GM21381 (cell line): ENCODE measurements around the gene SPATS2.

ENCODE experiments used
- ATAC-seq: cut with Tn5 transposase; IDR thresholded peaks from one replicate; pipeline ENCODE4 v1.9.1; 2021; ENCODE audit warnings: mild to moderate bottlenecking, moderate library complexity; ENCODE audit not compliant: unreplicated experiment

Gene SPATS2

DNA sequence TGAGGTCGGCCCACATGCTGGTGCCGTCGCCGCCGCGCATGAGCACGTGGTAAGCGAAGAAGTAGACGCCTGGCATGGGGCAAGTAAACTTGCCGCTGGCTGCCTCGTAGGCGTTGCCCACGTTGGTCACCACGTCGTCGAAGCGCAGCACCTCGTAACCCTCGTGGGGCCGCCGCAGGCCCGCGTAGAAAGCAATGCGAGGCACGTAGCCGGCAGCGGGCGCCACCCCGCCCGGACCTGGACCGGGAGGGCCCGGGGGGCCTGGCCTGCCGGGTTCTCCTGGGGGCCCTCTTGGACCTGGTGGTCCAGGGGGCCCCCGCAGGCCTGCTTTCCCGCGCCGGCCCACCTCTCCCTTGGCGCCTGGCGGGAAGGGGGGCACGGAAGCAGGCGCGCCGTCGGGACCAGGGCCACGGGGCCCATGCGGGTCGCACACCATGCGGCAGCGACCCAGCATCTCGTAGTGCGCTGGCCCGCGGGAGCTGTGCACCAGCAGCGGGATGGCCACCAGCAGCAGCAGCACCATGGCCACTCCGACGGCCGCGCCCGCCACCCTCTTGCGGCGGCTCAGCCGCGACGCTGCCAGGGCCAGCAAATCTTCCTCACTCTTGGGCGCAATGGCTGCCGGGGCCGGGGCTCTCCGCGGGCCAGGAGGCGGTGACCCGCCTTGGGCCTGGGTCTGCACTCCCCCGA, 31.2 kb upstream of the SPATS2 start:
- ATAC-seq = no peak

DNA sequence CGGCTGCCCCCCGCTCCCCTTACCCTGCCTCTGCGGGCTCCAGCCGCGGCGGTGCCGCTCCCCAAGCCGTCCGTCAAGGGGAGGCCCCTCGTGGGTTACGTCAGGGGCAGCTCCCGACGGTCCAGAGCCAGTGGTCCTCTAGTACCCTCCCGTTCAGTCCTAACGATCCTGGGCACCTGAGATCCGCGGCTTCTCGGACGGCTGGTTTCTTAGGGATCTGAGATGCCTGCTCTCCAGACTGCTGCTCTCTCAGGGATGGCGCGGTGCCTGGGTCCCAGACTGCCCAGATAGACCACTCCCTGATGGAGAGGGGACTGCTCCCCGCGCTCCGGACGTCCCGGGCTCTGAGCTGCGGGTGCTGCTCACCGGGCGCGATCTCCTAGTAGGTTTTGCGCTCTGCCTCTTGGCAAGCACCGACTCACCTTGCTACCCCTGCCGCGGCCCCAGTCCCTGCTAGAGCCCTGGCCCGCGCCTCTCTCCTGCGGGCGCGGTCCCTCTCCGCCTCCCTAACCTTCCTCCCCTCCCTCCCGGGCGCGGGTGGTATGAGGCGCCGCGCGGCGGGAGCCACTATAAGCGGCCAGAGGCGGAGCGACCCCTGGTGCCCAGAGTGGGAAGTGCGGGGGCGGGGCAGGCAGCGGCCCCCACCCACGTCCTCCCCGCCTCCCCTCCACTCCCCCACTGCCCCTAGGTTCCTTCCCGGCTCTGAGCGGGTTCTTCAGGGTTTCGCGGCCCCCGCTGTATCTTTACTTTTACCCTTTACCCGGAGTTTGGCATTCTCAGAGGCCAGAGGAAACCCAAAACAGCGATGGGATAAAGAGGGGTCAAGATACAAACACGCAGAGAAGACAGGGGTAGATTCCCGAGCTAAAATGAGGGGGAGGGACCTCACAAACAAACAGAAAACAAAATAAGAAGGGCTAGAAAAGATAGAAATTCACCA, 30.3 kb upstream of the SPATS2 start, which contains the start of gene C1QL4:
Gene C1QL4 (minus strand): TSS at position 544 of the 940 bp plus-strand sequence. CDS start 711 bp downstream, outside the sequence.
- peak; percentile 58 for ATAC-seq

DNA sequence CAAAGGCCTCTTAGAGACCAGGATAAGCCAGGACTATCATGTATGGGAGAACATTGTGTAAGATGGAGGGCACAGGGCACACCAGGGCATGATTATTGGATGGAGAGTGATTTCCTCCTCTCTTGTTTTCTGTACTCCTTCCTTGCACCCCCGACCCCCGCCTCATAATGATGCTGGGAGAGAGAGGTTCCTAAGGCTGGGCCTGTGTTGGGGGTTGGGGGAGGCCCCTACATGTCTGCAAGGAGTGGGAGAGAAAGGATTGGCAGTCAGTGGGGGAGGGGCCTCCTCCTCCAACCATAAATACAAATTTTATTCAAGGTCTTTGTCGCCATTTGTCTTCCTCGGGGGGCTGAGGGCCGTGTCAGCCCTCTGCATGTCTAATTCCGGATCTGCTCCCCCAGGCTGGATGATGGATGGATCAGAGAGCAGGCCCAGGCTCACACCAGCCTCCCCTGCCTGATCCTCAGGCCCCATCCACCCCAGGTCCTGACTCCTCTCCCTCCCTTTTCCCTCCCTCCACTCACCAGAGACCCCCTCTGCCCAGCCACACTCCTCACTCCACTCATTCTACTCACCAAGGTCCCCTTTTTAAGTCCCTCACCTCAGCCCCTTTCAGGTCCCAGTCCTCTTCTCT, 28.3 kb upstream of the SPATS2 start:
- no peak for ATAC-seq

DNA sequence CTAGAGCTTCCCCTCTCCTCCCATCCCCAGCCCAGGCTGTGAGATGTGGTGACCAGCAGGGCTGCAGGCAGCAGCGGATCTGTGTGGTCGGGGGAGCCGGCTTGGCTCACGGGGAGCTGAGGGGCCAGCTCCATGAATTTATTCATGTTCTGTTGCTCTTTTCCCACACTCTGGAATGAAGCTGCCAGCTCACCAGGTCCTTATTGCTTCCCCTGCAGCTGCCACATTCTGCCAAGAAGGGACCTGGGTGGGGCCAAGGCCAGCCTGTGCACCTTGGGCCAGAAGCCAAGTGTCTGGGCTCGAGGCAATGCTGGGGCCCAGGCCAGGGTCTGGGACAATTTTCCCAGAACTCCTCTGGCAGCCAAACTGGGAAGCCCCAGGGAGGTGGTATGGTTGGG, 27.8 kb upstream of the SPATS2 start:
- ATAC-seq = no peak

DNA sequence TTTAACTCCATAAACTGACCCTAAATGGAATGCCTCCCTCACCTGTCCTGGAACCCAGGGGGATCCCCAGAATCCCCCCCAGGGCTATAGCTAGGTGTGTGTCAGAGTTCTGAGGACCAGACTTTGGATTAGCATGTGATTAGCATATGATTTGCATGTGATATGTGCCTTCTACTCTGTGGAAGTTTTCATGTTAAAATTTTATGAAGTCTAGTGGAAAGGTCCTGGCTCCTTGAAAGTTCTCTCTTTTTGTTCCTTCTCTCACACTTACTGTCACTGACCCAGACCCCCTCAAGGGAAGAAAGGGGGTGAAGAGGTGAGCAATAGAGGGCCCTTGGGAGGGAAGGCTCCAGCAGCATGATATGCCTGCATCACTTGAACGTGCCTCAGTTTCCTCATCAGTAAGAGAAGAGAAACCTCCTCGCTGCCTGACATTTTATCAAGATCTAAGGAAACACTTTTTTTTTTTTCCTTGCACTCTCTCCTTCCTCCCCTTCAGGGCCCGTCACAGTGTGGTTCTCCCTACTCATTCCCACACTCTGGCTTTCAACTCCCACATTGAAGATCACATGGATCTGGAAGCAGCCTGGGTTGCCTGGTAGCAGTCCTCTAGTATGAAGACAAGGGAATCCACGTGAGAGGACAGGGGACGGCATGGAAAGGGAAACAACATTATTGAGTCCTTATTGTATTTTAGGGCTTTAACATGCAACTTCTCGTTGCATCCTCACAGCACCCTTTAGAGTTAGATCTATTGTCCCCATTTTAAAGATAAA, 27.0 kb upstream of the SPATS2 start:
- ATAC-seq = no peak

DNA sequence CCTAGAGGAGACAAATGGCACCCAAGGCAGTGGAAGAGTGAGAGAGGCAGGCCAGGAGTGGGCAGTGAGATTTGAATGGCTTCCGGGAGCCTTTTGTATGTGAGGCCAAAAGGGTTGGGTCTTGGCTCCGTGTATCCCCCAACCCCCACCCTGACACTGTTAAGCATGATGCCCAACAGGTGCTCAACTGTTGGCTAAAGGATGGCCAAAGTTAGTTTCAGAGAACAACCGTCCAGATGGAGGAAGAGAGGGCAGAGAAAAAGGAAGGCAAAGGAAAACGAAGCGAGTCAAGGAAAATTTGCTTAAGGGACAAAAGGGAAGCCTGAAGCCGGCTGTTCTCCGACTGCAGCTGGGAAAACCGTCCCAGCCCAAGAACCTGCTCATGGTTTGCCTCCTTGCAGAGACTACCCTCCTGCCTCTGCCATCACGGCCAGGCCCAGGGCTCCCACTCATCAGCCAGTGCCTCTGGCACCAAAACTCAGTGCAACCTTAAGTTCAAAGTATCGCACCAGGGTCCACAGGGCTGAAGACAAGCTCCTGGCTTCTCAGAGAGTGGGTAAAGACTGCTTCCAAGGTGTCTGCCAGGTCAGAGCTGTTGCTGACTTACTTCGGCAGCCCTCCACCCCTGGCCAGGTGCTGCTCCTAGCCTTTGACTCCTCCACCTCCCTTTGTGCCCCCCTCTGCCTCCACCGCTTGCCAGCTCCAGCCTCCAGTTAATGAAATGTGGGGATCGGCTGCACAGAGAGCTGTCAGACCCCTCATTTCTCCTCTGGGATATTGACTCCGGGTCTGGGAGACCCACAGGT, 26.1 kb upstream of the SPATS2 start:
- ATAC-seq = no peak

DNA sequence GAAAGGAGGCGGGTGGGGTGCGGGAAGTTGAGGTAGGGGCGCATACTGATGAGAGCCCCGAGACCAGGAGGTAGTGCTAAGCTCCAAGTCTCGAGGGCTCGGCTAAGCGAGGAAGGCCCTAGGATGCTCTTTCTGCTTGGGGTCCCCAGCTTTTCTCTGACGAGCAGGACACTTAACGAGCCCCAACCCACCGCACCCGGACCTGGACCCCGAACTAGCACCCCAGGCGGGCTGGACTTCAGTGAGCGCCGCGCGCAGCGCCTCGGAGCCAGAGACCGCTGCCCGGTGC, 25.5 kb upstream of the SPATS2 start:
- ATAC-seq = no peak

DNA sequence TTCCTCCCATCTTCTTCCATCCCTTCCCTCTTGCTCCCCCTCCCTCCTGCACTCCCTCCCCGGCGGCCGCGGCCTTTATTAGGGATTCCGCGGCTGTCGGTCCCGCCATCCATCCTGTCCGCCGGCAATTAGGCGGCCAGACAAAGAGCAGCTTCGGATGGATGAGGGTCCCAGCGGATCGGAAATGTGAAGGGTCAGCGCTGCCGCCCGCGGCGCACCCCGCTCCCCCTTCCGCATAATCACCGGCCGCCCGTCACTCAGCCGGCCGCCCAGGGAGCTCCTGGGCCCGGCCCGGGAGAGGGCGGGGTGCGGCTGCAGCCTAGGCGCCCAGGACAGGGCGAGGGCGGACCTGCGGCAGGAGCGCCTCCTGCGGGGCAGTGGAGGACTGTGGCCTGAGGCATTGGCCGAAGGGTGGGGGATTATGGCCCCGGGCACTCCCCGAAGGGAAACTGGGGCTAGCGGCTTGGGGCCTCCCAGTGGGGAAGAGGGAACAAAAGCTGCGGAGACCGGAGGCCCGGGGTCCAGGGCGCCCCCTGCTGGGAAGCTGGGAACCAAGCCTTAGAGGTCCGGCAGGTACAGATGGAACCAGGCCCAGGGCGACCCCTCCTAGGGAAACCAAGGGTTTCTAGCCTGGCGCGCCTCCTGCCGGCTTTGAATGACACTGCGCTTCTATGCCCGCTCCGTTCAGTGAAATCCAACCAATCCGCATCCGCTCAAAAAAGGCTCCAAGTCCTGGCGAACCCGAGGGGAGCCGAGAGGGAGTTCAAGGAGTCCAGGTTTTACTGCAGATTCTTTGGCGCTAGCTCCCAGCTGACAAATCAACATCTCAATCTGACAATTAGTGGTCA, 25.0 kb upstream of the SPATS2 start:
- ATAC-seq = peak; percentile 49

DNA sequence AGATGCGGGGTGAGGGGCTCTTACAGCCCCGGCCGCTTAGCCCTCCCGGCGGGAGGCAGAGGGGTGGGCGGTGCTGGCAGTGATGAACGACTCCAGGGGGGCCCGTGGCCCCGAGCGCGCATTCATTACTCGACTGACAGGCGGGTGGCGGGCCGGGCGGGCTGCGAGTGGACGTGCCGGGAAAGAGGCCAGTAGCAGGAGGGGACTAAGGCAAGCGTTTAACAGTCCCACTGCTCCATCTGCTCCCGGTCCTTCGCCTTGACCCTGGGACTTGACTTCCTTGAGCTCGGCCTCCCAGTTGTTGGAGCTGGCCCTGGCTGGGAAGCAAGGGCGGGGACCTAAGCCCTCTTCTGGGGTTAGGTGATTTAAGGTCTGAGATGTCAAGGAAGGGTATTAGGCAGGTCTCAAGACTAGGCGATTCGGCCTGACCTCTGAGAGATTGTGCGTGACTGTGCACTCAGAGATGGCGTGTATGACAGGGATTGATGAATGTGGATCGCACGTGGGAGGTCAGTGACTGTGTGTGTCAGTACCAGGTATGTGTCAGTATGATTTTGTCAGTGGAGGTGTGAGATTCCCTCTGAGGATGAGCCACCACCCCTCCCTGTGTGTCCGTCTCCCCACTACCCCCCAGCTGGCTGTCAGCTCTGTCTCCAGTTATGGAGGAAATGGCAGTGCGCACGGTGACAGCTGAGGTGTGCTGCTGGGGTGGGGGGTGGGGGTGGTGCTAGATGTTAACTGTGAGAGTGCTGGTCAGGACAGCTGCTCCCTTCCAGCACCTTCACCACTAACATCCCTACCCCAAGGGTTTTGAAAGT, 24.1 kb upstream of the SPATS2 start:
- ATAC-seq = no peak

DNA sequence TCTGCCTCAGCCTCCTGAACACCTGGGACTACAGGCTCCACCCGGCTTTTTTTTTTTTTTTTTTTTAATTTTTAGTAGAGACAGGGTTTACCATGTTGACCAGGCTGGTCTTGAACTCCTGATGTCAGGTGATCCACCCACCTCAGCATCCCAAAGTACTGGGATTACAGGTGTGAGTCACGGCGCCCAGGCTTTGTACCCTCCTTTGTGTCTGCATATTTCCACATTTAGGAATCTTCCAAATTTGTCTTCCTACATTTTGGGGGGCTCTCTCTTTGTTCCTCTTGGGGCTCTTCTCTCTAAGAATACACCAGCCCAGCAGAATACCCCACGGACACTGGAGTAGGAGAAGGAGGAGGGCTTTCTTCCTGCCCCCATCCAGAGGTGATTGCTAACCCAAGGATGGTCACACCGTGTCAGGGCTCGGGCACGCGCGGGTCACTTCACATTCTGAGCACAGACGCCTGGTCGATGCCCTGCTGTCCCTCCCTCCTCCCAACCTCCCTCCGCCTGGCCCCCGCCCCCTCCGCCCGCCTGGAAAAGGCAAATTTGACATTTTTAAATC, 22.7 kb upstream of the SPATS2 start:
- no peak for ATAC-seq

DNA sequence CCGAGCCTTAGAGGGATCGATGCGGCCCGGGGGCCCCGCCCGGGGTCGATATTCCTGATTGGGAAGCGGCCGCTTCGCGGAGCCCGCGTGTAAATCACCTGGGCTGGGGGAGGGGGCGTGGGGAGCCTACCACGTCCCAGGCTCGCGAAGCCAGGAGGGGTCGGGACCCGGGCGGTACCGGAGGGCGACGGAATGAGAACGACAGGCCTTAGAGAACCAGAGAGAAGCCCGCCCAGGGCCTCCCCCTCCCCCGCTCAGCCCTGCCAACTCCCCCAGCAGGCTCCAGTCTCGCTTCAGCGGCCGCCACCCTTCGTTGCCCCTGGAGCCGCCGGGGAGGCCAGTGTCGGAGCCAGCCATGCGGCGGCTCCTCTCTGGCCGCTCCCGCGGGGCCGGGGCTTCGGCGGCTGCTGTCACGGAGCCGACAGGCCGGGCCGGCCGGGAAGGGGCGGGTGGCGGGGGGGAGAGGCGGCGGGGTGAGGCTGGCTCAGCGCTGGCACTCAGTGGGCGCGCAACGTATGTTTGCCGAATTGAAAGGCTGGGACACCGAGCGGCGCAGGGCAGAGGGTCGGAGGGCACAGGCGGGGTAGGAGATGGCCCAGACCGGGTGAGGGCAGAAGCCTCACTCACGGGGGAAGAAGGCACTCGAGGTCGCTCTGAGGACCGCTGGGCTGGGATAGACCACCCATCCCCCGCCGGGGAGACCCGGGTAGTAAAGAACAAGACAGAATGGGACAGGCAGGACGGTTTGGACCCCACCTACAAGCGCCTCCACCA, 22.0 kb upstream of the SPATS2 start:
- ATAC-seq = no peak

DNA sequence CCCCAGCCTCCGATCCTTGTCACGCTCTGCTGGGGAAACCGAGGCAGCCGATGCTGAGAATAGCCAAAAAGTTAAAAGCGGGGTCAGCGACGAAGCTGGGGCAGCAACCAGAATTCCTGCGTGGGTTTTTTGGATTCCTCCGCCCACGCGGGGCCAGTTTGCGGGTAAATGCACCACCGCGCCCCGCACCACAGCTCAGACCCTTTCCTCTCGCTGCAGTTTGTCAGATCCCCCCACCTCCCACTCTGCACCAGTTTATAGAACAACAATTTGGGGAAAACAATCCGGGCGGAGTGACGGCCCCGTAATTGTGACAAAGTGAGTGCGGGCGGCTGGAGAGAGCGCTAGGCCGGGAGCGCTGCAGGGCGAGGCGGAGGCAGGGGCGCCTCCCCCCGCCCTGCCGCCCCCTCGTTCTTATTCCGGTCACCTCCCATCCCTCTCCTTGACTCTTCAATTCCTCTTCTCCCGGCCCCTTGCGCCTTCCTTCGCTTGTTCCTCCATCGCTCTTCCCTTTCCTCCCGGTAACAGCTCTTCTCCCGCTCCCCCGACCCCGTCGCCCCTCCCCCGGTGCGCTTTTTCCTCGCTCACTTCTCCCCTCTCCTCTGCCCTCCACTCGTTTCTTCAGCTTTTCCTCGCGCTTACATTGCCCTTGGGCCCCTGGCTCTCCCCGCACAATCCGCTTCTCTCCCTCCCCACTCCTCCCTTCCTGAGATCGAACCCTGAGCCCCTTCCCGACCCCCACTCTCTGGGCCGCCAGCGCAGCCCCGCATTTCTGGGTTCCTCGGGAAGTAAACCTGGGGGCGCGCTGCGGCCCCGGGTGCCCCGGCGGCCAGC, 21.2 kb upstream of the SPATS2 start:
- no peak for ATAC-seq

DNA sequence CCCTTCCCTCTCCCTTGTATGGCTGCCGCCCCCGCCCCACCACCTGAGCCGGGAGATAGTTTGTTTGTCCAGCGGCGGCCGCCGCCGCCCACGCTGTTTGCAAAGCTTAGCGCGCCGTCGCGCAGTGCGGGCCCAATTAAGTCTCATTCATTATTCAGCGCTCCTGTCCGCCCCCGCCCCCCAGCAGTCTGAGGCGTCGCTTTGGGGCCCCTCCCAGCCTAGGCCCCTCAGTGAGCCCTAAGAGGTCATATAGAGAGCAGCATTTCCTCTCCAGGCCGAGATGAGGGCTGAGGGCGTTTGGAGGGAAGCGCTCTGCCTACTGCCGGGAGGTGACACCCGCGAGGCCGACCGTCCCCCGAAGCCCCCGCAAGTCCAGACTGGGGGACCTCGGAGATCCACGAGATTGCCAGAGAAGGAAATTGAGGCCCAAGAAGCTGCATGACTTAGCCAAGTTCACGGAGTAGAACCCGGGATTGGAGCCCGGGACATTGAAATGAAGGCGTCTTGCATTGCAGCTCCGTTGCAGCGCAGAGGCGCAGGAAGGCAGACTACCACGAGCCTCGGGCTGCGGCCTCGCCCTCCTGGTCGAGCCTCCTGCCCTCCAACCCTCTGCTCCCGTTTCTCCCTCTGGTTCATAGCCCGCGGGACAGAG, 20.5 kb upstream of the SPATS2 start, which contains the start of gene DNAJC22:
Gene DNAJC22 (plus strand): TSS at position 230 of the 652 bp plus-strand sequence. CDS start 1,985 bp downstream, outside the sequence.
- ATAC-seq = no peak

DNA sequence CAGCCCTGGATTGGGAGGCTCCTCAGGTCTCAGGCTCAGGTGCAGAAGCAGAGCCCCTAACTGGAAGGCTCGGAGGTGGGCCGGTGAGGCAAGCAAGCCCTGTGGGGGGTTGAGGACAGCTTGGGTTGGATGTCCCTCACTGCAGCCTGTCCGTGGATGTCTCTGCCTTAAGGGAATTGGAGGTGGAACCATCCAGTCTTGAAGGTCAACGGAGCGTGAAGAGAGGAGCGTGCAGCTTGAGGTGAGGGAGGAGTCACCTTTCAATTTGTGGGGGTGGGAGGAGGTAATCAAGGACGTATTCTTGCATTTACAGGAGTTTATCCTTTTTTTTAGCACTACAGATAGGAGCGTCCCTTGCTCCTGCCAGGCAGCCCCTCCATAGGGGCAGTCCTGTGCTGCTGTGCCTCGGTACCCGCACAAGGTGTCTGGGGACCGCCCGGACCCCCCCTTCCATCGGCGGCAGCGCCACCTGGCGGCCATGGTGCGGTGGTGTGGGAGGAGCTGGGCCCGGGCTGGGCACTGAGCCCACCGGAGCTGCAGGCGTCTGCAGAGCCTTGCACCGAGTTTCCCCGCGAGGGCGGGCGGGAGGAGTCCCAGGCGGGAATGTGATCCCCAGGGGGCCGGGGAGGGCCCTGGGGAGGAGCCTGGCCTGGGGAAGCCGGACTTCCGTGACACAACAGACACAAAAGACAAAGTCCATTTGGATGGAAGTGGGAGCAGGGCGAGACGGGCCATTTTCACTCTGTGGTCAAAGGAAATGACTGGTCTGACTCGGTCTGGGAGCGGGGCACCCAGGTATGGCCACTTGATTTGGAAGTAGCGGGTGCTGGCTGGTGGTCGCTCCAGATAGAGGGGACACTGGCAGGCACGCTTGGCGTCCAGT, 19.7 kb upstream of the SPATS2 start:
- ATAC-seq = peak; percentile 53

DNA sequence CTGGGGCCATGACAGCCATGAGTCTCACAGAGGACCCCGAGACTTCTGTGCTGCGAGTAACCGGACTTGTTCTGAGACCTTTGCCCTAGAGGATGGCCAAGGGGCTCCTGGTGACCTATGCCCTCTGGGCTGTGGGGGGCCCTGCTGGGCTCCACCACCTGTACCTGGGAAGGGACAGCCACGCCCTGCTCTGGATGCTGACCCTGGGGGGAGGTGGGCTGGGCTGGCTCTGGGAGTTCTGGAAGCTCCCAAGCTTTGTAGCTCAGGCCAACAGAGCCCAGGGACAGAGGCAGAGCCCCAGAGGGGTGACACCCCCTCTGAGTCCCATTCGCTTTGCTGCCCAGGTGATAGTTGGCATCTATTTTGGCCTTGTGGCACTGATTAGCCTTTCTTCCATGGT, 18.5 kb upstream of the SPATS2 start:
- no peak for ATAC-seq
